Left hindlimb (tissue), 1 donor: ENCODE results near the gene ZBTB40.

Experiments
- DNase-seq: peaks from one replicate; pipeline ENCODE4 v3.0.0-alpha.2; 2018

ZBTB40 gene

DNA sequence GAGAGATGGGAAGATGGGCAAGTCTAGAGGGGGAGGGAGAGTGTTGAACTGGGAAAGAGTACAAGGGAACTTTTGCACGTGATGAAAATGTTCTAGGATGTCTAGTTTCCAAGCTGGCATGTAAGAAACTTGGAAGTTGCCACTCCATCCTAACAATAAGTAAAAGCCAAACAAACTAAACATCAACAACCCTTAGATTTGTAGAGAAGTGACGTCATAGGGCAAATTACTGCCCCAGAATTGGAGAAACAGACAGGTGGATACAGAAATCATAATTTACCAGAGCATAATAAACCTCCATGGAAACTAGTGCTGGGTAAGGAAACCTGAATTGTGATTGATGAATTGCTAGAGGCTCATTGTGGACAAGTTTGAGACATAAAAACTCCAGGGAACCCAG is 14.7 kb upstream of the ZBTB40 start:
- no peak for DNase-seq

DNA sequence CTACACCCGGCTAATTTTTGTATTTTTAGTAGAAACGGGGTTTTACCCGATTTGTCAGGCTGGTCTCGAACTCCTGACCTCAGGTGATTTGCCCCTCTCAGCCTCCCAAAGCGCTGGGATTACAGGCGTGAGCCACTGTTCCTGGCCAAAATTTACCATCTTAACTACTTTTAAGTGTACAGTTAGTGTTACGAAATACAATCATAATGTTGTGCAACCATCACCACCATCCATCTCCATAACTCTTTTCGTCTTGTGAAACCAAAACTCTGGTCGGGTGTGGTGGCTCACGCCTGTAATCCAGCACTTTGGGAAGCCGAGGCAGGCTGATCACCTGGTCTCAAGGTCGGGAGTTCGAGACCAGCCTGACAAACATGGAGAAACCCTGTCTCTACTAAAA is 14.1 kb upstream of the ZBTB40 start:
- no peak for DNase-seq

DNA sequence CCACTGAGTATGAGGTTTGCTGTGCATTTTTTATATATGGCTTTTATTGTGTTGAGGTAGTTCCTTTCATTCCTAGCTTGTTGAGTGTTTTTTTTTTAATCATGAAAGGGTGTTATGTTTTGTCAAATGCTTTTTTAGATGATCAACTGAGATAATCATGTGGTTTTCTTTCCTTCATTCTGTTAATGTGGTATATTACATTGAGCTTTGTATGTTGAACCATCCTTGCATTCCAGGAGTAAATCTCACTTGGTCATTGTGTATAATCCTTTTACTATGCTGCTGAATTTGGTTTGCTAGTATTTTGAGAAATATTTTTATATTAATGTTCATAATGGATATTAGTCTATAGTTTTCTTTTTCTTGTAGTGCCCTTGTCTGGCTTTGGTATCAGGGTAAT is 11.1 kb upstream of the ZBTB40 start:
- no peak for DNase-seq

DNA sequence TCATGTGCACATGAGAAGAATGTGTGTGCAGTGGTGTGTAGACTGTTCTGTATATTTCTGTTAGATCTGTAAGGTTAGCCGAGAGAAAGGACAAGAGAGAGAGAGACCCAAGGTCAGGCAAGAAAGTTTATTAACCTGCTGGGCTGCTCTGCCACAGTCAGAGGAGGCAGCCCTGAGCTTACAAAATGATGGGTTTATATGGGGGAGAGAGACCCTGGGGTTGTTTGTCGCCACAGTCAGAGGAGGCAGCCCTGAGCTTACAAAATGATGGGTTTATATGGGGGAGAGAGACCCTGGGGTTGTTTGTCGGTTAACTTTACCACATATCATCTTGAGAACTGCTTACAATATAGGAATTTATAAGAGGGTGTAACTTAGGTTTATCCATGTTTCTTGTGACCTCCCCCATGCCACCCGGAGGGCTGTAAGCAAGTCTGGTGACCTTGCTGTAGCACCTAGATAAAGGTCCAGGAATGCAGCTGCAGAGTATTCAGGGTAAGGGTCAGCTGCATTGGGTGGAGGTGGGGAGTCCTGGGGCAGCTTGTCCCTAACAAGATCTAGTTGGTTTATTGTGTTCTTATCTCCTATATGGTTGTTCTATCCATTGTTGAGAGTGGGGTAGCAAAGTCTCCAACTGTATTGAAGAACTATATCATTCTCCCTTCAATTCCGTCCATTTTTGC is 9.3 kb upstream of the ZBTB40 start:
- no peak for DNase-seq

DNA sequence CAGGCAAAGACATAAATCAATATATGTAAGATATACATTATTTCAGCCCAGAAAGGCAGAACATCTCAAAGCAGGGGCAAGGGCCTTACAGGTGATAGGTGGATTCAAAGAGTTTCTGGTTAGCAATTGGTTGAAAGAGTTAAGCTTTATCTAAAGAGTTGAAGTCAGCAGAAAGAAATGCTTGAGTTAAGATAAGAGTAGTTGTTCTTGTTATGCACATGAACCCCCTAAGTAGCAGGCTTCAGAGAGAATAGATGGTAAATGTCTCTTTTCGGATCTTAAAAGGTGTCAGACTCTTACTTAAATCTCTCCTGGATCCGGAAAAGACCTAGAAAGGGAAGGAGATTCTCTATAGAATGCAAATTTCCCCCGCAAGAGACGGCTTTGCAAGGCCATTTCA is 8.3 kb upstream of the ZBTB40 start:
- no peak for DNase-seq

DNA sequence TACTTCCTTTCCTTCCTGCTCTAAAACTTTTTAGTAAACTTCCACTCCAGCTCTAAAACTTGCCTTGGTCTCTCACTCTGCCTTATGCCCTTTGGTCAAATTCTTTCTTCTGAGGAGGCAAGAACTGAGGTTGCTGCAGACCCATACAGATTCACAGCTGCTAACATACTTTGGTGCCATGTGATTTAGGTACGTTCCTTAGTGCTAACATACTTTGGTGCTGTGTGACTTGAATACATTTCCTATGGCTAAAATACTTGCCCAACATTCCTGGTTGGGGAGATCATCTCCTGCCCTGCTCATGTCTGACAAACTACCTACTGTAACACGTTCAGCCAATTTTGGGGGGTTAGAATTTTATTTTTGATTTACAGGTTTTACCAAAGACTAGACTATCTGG is 6.8 kb upstream of the ZBTB40 start:
- no peak for DNase-seq

DNA sequence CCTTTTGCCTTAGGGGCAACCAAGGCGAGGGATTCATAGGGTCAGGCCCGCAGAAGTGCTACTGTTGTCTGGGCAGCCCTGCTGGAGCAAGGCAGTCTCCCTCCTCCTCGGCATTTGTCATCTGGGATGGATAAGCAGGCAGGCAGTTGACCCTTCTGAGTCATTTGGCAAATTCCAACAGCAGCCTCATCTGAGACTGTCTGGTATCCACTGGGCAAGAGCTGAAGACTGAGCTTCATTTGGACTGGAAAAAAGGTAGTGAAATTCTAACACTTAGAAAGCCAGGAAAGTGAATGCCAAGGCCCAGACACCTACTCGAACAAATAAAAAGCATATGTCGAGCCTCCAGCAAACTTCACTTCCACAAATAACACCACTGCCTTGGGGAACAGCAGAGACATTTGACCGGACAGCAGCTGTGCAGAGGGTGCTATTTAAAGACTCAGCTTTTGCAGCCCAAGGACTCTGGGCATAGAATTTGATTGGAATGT is 4.0 kb upstream of the ZBTB40 start:
- DNase-seq: peak; percentile 53

DNA sequence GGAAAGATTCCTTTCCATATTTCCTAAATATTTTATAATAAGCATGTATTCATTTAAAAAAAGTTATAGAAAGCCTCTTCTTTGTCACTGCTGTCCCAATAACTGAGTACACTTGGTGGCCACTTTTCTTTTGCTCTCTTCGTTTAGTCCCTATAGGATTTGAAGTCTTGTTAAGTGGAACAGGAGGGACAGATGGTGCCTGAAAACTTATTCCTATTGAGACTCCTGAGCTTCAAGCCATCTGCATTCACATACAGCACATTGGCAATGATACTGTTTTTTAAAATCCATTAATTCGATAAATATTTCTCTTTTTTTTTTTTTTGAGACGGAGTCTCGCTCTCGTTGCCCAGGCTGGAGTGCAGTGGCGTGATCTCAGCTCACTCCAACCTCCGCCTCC is 2.0 kb upstream of the ZBTB40 start:
- DNase-seq: no peak

DNA sequence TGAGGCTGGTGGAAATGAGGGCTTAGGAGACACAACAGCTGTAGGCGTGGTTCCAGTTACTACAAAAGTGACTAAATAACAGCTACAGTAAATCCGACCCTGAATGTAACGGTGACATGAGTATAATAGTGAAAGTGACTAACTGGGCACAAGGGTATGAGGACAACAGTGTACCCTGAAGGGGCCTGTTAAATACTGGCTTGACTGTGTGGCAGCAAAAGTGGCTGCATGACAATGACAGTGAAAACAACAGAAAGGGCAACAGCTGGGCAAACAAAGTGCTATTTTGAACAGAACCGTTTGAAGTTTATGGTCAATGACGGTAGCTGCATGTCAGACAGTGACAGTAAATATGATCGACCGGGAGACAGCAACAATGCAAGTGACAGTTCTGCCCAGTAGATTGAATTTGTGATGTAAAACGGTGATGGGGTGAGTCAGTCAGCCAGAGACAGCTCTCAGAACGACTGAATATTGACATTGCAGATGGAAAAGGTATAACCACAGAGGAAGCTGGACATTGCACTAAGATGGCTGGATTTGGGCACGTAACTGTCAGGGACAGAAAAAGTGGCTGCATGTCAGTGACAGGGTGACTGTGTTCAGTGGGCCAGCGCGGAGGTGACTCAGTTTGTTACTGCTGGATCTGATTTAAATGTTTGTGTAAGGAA is 1.2 kb upstream of the ZBTB40 start:
- DNase-seq: no peak

DNA sequence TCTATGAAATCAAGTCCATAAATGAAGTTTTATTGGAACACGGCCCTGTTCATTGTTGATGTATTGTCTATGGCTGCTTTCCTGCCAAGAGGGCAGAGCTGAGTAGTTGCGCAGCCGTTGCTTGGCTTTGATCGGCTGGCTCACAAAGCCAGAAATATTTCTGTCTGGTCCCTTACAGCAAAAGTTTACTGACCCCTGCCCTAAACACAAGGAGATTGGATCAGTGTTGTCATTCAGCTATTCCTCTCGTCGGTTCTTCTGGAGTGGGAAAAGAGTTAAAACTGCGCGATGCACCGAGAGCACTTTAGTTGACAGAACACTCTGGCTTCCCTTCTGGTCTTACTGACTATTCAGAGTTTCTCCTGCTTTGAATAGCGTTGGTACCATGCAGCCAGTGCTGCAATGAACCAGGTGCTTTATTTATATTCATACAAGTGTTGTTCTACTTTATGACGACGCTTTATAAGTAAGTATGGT is 868 bp downstream of the ZBTB40 start:
- no peak for DNase-seq

DNA sequence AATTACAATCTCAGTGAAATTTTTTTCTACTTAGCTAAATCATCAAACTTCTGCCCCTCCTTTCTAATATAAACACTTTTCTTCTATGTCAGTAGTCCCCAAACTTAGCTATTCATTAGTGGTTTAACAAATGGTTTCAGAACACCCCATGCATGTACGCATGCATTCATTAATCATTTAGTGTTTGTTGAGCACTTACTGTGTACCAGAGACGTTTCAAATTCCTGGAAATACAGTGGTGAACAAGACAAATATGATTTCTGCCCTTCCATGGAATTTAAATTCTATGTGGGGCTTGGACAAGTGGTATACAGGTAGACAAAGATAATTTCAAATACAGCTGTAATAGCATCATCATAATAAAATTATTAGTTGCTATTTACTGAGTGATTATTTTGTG is 1.5 kb downstream of the ZBTB40 start:
- no peak for DNase-seq

DNA sequence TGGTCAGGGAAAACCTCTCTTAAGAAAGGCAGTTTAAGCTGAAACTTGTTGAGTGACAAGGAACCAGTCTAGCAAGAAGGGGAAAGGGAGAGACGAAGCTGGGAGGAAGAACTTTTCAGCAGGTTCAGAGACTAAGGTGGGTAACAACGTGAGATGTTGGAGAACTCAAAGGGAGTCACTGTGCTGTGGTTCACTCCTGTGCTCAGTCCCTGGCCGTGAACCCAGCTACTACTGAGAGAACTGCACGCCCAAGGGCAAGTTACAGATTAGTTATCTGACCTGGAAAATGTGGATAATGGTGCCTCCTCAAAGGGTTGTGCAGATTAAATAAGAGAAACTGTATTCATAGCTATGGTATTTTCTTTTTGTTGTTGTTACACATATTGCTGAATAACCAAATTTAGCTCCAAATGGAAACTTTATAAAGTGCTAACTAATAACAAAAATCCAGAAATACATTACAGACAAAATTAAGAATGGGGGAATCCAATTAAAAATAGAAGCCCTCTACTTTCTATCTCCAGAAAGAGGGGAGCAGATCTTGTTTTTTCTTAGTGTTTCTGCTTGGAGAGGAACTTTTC is 2.9 kb downstream of the ZBTB40 start:
- no peak for DNase-seq

DNA sequence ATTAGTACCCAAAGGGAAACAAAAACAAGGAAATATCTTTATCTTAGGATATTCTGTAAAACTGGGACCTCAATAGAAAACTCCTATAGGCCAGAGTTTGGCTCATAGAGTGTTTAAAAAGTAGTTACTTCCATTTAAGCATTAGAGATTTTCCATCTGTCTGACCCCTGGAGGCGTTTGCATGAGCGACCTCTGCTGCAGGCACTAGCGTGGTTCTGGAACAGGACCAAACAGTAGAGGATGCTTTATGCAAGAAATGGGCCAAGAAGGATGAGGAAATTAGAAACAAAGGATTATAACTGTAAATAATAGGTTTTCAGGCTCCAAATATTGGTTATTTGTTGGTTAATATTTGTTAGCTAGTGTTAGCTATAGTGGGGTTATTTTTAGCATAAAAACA is 5.7 kb downstream of the ZBTB40 start:
- DNase-seq: no peak

DNA sequence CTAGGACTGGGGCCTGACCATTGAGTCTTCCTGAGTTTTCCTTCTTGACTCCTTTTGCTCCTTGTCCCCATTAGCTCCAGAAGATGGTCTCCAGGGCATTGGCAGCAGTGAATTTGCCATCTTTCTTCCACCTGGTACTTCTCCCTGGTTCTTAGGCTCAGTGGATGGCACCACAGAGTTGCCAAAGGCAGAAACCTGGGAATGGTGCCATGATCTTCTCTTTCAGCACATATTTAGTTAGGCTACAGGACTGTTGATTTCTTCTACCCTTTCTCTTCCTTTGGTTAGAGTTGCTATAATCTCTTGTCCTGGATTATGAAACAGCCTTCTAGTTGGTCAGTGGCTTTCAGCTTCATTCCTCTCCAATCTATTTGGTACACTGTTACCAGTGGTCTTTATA is 6.2 kb downstream of the ZBTB40 start:
- DNase-seq: no peak

DNA sequence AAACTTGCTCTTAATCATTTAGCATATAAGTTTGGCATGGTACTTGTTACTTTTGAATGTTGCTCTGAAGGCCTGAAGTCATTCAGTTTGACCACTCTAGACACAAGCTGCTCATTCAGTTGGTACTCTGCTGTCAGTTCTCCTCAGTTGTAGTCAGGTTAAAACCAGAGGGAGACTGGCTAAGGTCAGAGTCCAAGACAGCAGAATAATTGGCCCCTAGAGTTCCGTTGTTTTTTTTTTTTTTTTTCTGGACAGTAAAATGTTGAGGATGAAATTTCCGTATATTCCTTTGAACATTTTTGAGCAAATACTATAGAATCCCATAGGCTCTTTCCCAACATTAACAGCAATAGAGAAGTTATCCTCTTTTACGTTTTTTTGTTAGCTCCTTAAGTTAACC is 9.4 kb downstream of the ZBTB40 start:
- DNase-seq: no peak

DNA sequence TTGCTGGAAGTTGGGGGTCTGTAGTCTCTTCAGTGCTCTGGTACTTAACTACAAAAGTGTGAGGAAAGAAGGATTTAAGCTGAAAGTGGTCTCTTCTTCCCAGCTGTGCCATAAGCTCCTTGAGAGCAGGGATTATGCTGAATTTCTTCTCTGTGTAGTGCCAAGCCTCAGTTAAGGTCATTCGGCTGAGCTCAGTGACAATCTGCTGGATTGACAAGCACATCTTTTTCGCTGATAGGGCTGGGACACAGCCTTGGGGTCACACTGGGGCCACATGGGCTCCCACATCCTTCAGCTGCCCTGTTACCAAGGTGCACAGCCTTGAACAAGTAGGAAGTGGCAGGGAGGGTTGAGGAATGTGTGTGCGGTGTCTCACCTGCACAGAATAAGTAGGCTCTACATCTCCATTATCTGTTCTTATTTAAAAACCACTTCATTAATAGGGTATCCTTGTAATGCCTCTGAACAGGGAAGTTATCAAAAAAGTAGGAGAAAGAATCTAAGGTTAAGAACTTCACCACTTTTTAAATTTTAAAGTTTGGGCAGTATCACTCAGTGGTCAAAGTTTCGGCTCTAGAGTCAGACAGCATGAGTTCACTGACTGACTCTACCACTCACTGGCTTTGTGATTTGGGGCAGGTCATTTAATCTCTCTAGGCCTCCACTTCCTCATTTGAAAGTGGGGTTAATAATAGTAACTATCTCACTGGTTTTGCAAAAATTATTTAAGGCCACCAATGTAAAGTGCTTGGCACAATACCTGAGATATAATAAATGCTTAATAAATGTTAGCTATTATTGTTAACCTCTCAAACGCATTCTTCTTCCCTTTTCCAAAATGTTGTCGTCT is 10.3 kb downstream of the ZBTB40 start:
- DNase-seq: no peak

DNA sequence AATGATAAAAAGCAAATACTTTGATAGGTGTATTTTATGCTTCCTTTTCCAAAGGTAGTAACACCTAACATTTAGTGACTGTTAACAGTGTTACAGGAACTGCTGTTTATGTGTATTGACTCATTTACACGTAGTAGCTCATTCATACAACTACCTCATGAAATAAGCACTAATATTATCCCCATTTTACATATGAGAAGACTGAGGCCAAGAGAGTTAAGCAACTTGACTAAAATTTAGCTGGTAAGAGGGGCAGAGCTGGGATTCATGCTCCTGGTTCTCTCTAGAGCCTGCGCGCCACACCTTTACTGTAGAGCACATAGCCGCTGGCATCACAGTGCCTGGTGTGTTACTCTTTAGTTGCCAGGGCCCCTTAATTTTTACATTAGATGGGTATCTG is 11.3 kb downstream of the ZBTB40 start:
- no peak for DNase-seq

DNA sequence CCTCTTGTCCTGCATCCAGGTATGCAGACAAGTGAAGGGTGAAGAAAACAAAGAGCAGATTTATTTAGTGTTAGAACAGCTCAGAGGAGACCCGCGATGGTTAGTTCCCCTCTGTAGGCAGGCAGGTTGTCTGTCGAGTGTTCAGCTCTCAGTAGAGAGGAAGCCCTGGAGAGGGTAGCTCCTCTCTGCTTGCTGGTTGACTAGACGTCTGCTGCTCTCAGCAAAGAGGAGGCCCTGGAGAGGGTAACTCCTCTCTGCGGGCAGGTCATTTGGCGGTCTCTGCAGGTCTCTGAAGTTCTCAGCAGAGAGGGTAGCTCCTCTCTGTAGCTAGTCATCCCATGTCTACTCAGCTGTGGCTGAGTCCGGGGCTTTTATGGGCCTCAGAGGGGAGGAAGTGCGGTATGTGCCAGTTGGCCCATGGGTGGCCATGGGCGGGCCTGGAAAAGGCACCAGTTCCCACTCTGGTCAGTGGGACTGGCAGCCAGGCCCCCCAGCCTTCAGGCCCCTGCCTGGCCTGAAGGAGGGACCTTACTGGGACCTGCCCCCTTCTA is 13.4 kb downstream of the ZBTB40 start:
- DNase-seq: no peak

DNA sequence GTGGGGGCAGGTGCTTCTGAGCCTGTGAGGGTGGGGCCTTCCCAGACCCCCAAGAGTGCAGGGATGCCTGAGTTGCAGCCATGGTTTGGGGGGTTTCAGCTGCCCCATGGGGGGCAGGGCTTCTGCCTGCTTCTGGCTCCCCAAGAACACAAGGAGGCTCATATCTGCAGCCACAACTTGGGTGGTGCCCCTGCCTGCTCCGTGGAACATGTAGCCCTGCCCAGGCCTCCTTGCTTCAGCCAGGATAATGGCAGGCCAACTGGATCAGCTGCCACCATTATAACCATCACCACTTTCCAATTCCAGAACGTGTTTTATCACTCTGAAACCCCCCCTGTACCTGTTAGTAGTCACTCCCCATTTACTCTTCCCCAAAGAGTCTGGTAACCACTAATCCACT is 14.0 kb downstream of the ZBTB40 start:
- DNase-seq: no peak

DNA sequence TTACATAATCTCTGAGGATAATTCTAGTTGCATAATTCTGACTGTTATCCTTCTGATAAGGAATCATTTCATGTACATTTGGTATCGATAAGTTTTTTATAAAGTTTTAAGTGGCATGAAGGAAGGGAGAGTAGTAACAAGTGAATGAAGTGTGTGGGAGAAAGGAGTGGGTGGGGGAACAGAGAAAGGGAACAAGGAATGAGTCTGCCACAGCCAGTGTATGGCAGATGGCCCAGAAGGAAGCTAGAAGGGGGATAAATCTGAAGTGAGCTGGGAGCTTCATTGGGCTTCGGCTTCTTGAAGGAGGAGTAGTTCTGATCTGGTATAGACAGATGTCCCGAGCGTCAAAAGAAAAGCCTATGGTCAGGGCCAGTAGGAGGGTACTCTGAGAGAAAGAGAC is 18.6 kb downstream of the ZBTB40 start:
- no peak for DNase-seq

DNA sequence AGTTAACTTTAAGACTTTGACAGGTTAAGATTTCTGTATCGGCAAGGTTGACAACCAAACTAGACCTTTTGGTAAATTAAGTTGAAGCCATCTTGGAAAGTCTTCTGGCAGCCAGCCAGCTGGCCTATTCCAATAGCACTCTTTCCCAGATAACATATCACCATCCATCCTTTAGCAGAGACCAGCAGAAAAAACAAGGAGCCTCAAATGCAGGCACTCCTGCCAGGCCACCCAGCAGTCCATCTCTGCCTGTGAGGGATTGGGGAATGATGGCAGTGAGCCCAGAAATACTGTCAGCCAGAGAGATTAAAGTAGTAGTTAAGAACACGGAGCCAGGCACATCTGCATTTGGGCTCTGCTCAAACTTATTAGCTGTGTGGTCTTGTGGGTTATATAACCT is 19.4 kb downstream of the ZBTB40 start:
- DNase-seq: peak; percentile 46

DNA sequence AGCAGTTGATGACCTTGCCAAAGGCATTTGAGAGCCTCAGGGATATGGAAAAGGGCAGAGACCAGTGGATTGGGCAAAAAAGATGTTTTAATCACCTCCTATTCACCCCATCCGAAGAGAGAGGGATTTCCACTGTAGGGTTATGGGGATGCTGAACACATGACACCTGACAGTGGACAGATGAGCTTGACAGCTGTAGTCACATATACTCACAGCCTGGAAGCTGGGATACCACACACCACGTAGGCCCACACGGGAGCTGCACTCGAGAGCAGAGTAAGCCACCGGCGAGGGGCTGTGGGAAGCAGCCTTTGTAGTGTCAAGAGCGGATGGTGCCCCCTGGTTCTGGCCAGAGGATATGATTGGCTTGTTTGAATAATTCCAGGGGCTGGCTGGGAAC is 20.0 kb downstream of the ZBTB40 start:
- DNase-seq: no peak

DNA sequence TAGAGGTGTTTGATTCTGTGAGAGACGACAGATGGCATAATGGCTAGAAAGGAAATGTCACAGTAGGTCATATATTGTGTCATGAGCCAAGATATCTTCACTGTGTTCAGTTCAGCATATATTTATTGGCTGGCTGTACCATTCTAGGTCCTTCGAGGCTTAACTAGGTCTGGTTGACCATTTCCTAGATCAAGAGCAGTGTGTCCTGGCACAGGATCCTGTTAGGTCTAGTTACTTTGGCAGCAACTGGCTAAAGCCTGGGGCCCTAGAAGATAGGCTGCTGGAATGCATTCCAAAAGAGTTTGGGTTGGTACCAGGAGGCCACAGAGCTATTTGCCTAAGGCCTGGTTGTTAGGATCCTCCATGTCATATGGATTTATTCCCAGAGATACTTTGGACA is 20.9 kb downstream of the ZBTB40 start:
- DNase-seq: no peak
